Mesendoderm (in vitro differentiated cells): Measurements from ENCODE around the gene SCN2B.

Experiments
- DNase-seq: peaks from one replicate; pipeline ENCODE4 v3.0.0; 2013
- H2AK5ac ChIP-seq: 2 replicates; pipeline ENCODE4 v1.6.1; 2013; ENCODE audit warnings: low read length, inconsistent platforms
- H2BK120ac ChIP-seq: 2 replicates; pipeline ENCODE4 v1.6.1; 2013; ENCODE audit warnings: low read depth, mild to moderate bottlenecking, low read length, moderate library complexity, mixed read lengths
- H2BK15ac ChIP-seq: replicated peaks from 2 replicates; pipeline ENCODE4 v1.6.1; 2013; ENCODE audit warnings: low read depth, mild to moderate bottlenecking, moderate library complexity
- H2BK5ac ChIP-seq: 2 replicates; pipeline ENCODE4 v1.6.1; 2013; ENCODE audit warnings: low read length, inconsistent platforms
- H3K18ac ChIP-seq: 2 replicates; pipeline ENCODE4 v1.6.1; 2013; ENCODE audit warnings: mild to moderate bottlenecking, low read length, mixed read lengths
- H3K23ac ChIP-seq: one replicate; pipeline ENCODE4 v1.6.1; 2013; ENCODE audit warnings: low read length
- H3K27ac ChIP-seq: 2 replicates; pipeline ENCODE4 v1.5.1; 2013; ENCODE audit warnings: low read depth, mild to moderate bottlenecking, inconsistent platforms, low read length, moderate library complexity
- H3K27me3 ChIP-seq: 2 replicates; pipeline ENCODE4 v1.6.1; 2013; ENCODE audit warnings: low read length, control low read depth, mild to moderate bottlenecking, inconsistent platforms; ENCODE audit not compliant: insufficient read depth, poor library complexity
- H3K36me3 ChIP-seq: 2 replicates; pipeline ENCODE4 v1.6.1; 2013; ENCODE audit warnings: low read length, inconsistent platforms; ENCODE audit not compliant: control insufficient read depth, insufficient read depth
- H3K4ac ChIP-seq: one replicate; pipeline ENCODE4 v1.6.1; 2013; ENCODE audit warnings: low read depth, mild to moderate bottlenecking, low read length, moderate library complexity
- H3K4me1 ChIP-seq: 2 replicates; pipeline ENCODE4 v1.6.1; 2013; ENCODE audit warnings: low read depth, low read length, inconsistent platforms; ENCODE audit not compliant: control insufficient read depth
- H3K4me2 ChIP-seq: 2 replicates; pipeline ENCODE4 v1.6.1; 2013; ENCODE audit warnings: low read length
- H3K4me3 ChIP-seq: 2 replicates; pipeline ENCODE4 v1.5.1; 2013; ENCODE audit warnings: mild to moderate bottlenecking, low read length
- H3K56ac ChIP-seq: one replicate; pipeline ENCODE4 v1.6.1; 2013; ENCODE audit warnings: low read length
- H3K79me1 ChIP-seq: 2 replicates; pipeline ENCODE4 v1.6.1; 2013; ENCODE audit warnings: low read length, inconsistent platforms
- H3K79me2 ChIP-seq: 2 replicates; pipeline ENCODE4 v1.6.1; 2013; ENCODE audit warnings: mild to moderate bottlenecking, low read length; ENCODE audit not compliant: control insufficient read depth, insufficient read depth
- H3K9ac ChIP-seq: 2 replicates; pipeline ENCODE4 v1.6.1; 2013; ENCODE audit warnings: low read length, inconsistent platforms
- H4K5ac ChIP-seq: one replicate; pipeline ENCODE4 v1.6.1; 2013; ENCODE audit warnings: low read length
- H4K8ac ChIP-seq: one replicate; pipeline ENCODE4 v1.6.1; 2013; ENCODE audit warnings: low read depth, mild to moderate bottlenecking, control low read depth, low read length, moderate library complexity
- WGBS: extraction: QIAGEN DNeasy Blood & Tissue Kit; methylation state at CpG from one replicate; pipeline ENCODE4 v1.1.7; 2013; ENCODE audit warnings: low lambda C conversion rate, missing lambda C conversion rate; ENCODE audit not compliant: insufficient coverage; ENCODE audit errors: extremely low coverage; 5-methylcytosine and 5-hydroxymethylcytosine counted together

Gene SCN2B

GRCh38 chr11:118157186-118157895 lies 19.1 kb downstream of the SCN2B start:
- peaks cover 53% of the 10 kb centered on the region for H3K27me3 ChIP-seq
- H3K79me1 ChIP-seq, result no peaks in the 10 kb centered on the region
- peaks cover 12% of the 10 kb centered on the region for H3K4me1 ChIP-seq
- no peak overlapping the region for H3K4ac ChIP-seq
- no peak overlapping the region for H4K8ac ChIP-seq
- H2AK5ac ChIP-seq, result no peak overlapping the region
- no peak overlapping the region for H3K4me3 ChIP-seq
- H3K4me2 ChIP-seq, result no peak overlapping the region
- H2BK120ac ChIP-seq, result no peak overlapping the region
- no peak for DNase-seq
- no peak overlapping the region for H4K5ac ChIP-seq
- H3K79me2 ChIP-seq, result no peaks in the 10 kb centered on the region
- H3K36me3 ChIP-seq, result no peaks in the 10 kb centered on the region
- H3K18ac ChIP-seq, result no peak overlapping the region
- no peak overlapping the region for H2BK15ac ChIP-seq
- no peak overlapping the region for H3K9ac ChIP-seq
- H3K23ac ChIP-seq, result no peak overlapping the region
- no peak overlapping the region for H3K27ac ChIP-seq
- no CpG with 5 or more reads among the region's 10 CpGs for WGBS
- no peak overlapping the region for H3K56ac ChIP-seq
- no peak overlapping the region for H2BK5ac ChIP-seq

- WGBS, result no CpG with 5 or more reads among the region's 21 CpGs
- DNase-seq, result no peak
- H3K4ac ChIP-seq, result no peak overlapping the region
- H3K79me2 ChIP-seq, result no peaks in the 10 kb centered on the region
- H3K4me3 ChIP-seq, result no peak overlapping the region
- no peak overlapping the region for H3K9ac ChIP-seq
- H3K36me3 ChIP-seq, result no peaks in the 10 kb centered on the region
- H3K4me1 ChIP-seq, result peaks cover 12% of the 10 kb centered on the region
- peaks cover 58% of the 10 kb centered on the region for H3K27me3 ChIP-seq
- no peak overlapping the region for H4K8ac ChIP-seq
- no peak overlapping the region for H3K56ac ChIP-seq
- no peak overlapping the region for H4K5ac ChIP-seq
- no peak overlapping the region for H2BK120ac ChIP-seq
- no peak overlapping the region for H2BK15ac ChIP-seq
- no peaks in the 10 kb centered on the region for H3K79me1 ChIP-seq
- H3K4me2 ChIP-seq, result peak overlapping the region; percentile 11
- H3K27ac ChIP-seq, result no peak overlapping the region
- H3K23ac ChIP-seq, result no peak overlapping the region
- H2AK5ac ChIP-seq, result no peak overlapping the region
- H2BK5ac ChIP-seq, result no peak overlapping the region
- H3K18ac ChIP-seq, result no peak overlapping the region
Measured at GRCh38 chr11:118156531-118157185, 19.8 kb downstream of the SCN2B start.

- no peak overlapping the region for H4K5ac ChIP-seq
- H2AK5ac ChIP-seq, result no peak overlapping the region
- peaks cover 63% of the 10 kb centered on the region for H3K27me3 ChIP-seq
- no CpG with 5 or more reads among the region's 11 CpGs for WGBS
- H3K27ac ChIP-seq, result no peak overlapping the region
- H3K56ac ChIP-seq, result no peak overlapping the region
- no peak overlapping the region for H2BK120ac ChIP-seq
- H3K4me1 ChIP-seq, result peaks cover 12% of the 10 kb centered on the region
- no peak overlapping the region for H2BK15ac ChIP-seq
- no peak overlapping the region for H3K4me2 ChIP-seq
- H2BK5ac ChIP-seq, result no peak overlapping the region
- no peak overlapping the region for H3K18ac ChIP-seq
- H3K36me3 ChIP-seq, result no peaks in the 10 kb centered on the region
- no peaks in the 10 kb centered on the region for H3K79me1 ChIP-seq
- no peaks in the 10 kb centered on the region for H3K79me2 ChIP-seq
- no peak overlapping the region for H3K23ac ChIP-seq
- no peak overlapping the region for H3K4ac ChIP-seq
- H3K9ac ChIP-seq, result no peak overlapping the region
- DNase-seq, result no peak
- no peak overlapping the region for H3K4me3 ChIP-seq
- no peak overlapping the region for H4K8ac ChIP-seq
Measured at GRCh38 chr11:118155776-118156530, 20.5 kb downstream of the SCN2B start.

GRCh38 chr11:118154641-118155040 lies 21.8 kb downstream of the SCN2B start:
- no peak overlapping the region for H3K4ac ChIP-seq
- H4K8ac ChIP-seq, result no peak overlapping the region
- no peak overlapping the region for H4K5ac ChIP-seq
- no peak overlapping the region for H3K4me3 ChIP-seq
- no peak for DNase-seq
- H2BK120ac ChIP-seq, result no peak overlapping the region
- H2AK5ac ChIP-seq, result no peak overlapping the region
- H3K79me1 ChIP-seq, result no peaks in the 10 kb centered on the region
- H3K4me1 ChIP-seq, result peaks cover 12% of the 10 kb centered on the region
- no peak overlapping the region for H2BK15ac ChIP-seq
- no peak overlapping the region for H3K27ac ChIP-seq
- no peaks in the 10 kb centered on the region for H3K79me2 ChIP-seq
- no peak overlapping the region for H3K9ac ChIP-seq
- no peak overlapping the region for H3K4me2 ChIP-seq
- H2BK5ac ChIP-seq, result no peak overlapping the region
- peaks cover 66% of the 10 kb centered on the region for H3K27me3 ChIP-seq
- H3K18ac ChIP-seq, result no peak overlapping the region
- no CpG with 5 or more reads among the region's 1 CpG for WGBS
- H3K23ac ChIP-seq, result no peak overlapping the region
- H3K36me3 ChIP-seq, result no peaks in the 10 kb centered on the region
- H3K56ac ChIP-seq, result no peak overlapping the region

- Histone ChIP-seq H3K4ac (no peak overlapping the region), H3K27ac (no peak overlapping the region), H3K56ac (no peak overlapping the region), H4K5ac (no peak overlapping the region), H4K8ac (no peak overlapping the region), H3K9ac (no peak overlapping the region), H3K4me1 (peaks cover 12% of the 10 kb centered on the region), H3K27me3 (peaks cover 63% of the 10 kb centered on the region), H3K18ac (no peak overlapping the region), H3K23ac (no peak overlapping the region), H3K36me3 (no peaks in the 10 kb centered on the region), H3K79me2 (no peaks in the 10 kb centered on the region), H2BK15ac (no peak overlapping the region), H3K79me1 (no peaks in the 10 kb centered on the region), H3K4me2 (no peak overlapping the region), H2AK5ac (no peak overlapping the region), H2BK120ac (no peak overlapping the region), H3K4me3 (no peak overlapping the region), H2BK5ac (no peak overlapping the region)
- DNase-seq, result no peak
- WGBS, result no CpG with 5 or more reads among the region's 11 CpGs
Measured at GRCh38 chr11:118153976-118154375, 22.5 kb downstream of the SCN2B start.
